Stromal cell of bone marrow (primary cell): ENCODE data around the gene RBP4.

Experiments
- DNase-seq: peaks from one replicate; pipeline ENCODE4 v3.0.0-alpha.2; 2012; ENCODE audit warnings: low read depth

Gene RBP4

DNA sequence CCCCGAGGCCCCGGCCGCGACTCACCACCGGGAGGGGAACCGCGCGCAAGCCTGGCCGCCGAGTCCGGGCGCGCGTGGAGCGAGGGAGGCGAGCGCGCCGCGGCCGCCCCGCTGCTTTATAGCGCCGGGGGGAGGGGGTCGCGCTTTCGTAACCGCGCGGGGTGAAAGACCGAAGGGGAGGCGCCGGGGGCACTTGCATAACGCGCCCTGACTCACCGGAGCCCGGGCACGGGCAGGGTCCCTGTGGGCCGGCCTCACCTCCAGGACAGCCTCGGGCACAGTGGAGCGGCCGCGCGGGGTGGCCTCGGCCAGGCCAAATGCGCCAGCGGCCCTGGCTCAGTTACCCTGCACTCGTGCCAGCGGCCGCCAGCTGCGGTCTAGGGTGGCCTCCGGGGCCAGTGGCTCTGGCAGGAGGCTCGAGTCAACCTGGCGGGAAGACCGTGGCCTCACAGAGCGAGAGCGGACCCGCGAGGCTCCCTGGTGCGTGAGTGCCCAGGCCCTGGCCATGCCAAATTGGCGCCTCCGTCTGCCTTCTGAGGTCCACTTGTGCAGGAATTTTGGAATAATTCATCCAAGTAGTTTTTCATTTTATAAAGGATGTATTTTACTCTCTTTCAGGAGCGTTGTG lies at the start of gene RBP4:
Gene RBP4 (minus strand): TSS at position 90 of the 628 bp plus-strand sequence. CDS start 207 bp downstream, outside the sequence.
- DNase-seq: no peak

- no peak for DNase-seq
Measured at GRCh38 chr10:93639791-93640190, 38.8 kb upstream of the RBP4 start.

GRCh38 chr10:93630625-93631557 lies 29.9 kb upstream of the RBP4 start:
- no peak for DNase-seq

DNA sequence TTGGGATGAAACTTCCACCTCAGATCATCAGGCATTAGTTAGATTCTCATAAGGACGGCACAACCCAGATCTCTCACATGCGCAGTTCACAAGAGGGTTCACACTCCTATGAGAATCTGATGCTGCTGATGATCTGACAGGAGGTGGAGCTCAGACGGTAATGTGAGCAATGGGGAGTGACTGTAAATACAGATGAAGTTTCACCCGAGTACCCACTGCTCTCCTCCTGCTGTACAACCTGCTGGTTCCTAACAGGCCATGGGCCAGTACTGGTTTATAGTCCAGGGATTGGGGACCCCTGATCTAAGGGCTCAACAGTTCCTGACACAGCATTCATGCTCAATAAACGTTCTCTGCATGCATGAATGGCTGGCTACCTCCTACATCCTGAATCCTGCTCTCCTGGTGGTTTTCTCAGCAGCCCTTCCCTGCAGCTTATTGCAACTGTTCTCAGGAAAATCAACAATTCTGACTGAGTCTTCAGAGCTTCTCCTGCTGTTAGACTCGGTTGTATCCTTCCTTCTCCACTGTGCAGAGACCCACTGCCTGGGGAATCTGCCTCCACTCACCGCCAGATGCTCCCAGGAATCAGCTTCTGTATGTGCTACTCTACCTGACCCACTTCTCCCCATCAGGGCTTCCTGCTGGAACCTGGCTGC lies 28.7 kb upstream of the RBP4 start:
- DNase-seq: no peak

DNA sequence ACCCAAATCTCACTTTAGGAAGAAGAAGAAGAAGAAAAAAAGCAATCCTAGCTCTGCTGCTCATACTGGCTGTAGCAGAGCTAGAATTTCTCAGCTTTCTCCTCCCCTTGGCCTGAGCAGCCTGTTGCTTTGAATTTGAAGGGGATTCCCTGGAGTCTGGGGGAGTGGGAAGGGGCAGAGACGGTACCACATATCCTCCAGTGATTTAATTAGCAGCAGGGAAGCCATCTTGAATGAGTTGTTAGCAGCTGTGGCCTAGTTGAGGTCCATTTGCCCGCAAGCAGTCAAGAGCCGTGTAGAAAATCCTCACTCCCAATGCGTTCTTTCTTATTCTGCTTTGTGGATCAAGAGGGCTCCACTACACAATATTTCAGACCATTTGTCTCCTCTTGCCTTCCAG lies 27.8 kb upstream of the RBP4 start:
- no peak for DNase-seq

DNA sequence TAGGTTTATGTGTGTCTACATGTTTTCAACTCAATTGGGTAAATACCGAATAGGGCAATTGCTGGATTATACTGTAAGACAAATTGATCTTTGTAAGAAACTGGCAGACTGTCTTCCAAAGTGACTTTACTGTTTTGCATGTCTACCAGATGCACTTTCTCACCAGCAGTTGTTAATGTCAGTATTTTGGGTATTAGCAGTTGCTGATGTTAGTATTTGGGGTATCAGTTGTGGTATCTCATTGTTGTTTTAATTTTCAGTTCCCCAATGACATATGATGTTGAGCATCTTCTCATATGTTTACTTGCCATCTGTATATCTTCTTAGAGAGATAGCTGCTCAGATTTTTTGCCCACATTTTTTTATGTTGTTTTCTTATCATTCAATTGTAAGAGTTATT lies 21.9 kb upstream of the RBP4 start:
- DNase-seq: no peak

DNA sequence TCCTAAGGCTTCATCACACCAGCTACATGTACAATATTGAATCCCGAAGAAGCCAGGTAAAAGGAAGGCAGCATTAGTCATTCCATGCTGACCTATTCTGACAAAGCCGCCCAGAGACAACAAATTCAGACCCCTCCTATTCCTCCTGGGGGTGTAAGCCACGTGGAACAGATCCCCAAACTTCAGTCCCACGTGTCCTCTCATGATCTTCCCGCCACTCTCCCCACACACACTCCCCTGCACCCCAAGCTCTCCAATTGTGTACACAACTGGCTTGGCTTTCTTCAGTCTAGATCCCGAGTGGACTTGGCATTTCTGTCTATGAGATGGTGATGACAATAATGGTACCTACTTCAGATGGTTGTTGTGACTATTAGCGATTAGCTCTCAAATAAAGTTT lies 19.9 kb upstream of the RBP4 start:
- DNase-seq: no peak

DNA sequence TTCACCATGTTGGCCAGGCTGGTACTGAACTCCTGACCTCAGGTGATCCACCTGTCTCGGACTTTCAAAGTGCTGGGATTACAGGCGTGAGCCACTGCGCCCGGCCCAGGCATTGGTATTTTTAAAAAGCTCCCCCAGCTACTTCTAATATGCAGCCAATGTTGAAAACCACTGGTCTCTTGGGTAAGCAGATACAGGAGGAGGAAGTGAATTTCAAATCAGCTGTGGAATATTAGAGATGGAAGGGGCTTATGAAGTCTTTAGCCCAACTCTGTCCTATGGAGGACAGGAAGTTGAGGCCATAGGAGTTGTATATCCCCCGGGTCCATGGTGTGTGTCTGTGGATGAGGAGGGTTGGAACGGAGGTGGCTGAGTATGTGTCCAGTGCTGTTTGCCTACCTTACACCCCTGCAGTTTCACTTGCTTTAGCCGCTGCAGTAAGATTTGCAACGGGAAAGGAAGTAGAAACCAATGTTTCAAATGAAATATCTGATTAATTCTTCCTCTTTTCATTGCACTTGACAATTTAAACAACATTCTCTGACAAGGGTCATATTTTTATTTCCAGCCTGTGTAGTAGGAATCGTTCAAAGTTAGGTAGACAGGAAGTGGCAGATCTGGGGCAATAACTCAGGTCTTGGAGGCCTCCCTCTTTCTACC lies 14.7 kb upstream of the RBP4 start:
- DNase-seq: no peak

GRCh38 chr10:93614101-93614825 lies 13.2 kb upstream of the RBP4 start:
- DNase-seq: no peak

DNA sequence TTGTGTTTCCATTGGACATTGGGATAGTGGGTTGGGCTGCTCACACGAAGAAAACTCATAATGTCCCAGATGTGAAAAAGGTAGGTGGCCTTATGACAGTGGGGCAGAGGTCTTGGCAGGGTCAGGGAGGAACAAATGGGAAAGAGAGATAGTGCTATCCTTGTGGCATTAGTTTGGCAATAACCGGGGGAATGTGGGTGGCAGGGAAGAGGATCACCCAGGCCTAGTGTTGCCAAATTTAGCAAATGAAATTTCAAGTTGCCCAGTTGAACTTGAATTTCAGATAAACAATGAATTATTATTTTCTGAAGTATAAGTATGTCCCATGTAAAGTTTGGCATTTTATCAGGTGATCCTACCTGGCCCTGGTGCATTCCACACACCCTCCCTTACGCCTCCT lies 12.1 kb upstream of the RBP4 start:
- no peak for DNase-seq

DNA sequence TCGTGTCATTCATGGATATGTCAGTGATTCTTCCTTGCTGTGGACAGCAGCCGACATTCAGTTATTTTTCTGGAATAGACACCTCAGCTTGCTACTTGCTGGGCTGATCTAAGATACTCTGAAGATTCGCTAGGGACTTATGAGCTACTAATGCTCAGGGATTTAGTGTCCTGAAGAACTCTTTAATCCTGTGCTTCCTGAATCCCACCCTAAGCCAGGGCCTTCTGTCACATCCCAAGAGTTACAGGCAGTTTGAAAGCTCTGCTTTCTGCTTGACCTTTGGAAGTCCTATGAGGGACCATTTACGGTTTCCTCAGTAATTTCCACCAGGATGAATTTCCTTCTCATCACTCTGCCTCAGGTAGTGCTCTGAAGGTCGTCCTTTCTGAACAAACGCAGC lies 11.3 kb upstream of the RBP4 start, which contains the start of gene PDE6C:
Gene PDE6C (plus strand): TSS at position 227 of the 400 bp plus-strand sequence. CDS start 189 bp downstream, outside the sequence.
- DNase-seq: no peak

GRCh38 chr10:93608421-93608820 lies 7.4 kb upstream of the RBP4 start:
- no peak for DNase-seq

GRCh38 chr10:93604146-93604545 lies 3.1 kb upstream of the RBP4 start:
- no peak for DNase-seq

DNA sequence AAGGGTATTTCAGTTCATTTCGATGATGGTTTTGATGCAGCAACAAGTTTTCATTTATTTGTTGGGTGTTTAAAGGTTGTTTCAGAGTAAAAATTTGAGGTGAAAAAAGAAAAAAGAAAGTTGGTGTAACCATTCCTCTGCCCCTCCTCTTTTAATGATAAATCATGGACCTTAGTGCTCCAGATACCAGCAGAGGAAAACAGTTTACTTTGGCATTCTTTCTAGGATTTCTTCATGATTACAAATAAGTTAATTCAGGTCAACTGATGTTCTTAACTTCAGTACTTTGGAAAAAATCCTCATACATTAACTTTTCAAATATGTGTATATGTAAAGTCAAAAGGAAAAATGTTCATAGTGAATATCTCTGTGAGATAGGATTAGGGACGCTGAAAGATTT lies 2.0 kb upstream of the RBP4 start:
- no peak for DNase-seq

GRCh38 chr10:93601774-93602162 lies 733 bp upstream of the RBP4 start:
- DNase-seq: no peak

DNA sequence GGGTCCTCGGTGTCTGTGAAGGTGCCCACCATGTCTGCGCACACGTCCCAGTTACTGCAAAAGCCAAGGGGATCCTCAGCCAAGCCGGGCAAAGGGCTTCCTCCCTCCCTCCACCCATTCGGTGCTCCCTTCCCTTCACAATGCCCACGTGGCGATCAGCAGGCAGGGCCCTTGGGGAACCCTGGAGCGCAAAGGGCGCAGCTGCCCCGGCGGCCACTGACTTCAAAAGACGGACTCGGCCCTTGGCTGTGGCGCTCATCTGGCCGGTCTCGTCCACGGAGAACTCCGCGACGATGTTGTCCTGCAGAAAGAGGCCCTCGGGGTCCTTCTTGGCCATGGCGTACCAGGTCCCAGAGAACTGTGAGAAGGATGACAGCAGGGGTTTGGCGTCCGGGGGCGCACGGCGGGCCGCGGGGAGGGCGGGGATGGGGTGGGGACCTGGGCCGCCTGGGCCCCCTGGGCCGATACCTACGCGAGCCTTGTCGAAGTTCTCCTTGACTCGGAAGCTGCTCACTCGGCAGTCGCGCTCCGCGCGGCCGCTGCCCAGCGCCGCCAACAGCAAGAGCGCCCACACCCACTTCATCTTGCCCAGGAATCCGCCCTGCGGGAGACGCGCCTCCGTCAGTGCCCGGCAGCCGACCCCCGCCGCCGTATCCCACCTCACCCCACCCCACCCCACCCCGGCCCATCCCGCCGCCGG lies 439 bp downstream of the RBP4 start:
- no peak for DNase-seq

DNA sequence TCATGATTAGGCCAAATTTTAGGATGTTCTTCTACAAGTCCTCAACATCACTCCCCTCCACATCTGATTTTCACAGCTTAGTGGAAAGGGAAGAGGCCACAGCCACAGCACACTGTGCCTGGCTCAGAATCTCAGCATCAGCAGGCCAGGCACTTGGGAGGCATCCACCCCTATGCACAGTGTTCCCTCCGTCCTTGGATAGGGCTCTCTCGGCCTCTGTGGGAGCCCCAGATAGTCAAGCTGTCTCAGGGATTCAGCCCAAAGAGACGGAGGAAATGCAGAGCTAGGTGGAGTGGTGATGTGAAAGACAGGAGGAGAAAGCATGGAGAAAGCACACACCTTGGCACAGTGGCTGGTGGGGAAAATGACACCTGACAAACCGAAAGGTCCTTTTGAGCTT lies 1.3 kb downstream of the RBP4 start:
- DNase-seq: no peak

DNA sequence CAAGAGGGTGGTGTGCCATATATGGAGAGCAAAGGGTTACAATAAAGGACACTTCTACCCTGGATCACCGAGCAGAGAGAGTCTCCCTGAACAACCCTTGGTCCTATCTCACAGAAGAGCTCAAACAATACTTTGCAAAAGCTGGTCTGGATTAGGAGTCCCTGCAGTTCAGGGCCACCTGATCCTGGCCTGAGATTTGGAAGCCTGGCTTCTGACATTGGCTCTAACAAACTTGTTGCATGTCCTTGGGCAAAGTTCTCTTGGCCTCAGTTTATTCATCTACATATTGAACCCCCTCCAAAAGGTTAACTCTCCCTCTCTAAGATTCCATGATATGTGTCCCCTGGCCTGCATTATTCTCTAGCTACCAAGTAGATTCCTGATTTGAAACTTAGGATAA lies 1.7 kb downstream of the RBP4 start:
- no peak for DNase-seq

DNA sequence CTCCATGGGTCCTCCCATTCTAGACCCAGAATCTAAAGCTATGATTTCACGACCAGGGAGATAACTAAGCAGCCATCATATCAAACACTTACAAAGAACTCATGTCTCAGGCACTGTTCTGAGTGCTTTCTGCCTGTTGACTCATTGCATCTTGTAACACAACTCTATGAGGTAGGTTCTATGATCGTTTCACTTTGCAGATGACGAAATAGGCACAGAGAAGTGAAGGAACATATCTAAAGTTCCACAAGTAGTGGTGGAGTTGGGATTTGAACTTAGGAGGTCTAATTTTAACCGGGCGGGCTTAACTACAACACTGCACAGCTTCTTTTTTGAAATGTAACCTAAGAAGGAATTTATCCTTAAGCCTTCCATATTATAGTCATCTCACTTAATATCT lies 2.9 kb downstream of the RBP4 start:
- DNase-seq: no peak

DNA sequence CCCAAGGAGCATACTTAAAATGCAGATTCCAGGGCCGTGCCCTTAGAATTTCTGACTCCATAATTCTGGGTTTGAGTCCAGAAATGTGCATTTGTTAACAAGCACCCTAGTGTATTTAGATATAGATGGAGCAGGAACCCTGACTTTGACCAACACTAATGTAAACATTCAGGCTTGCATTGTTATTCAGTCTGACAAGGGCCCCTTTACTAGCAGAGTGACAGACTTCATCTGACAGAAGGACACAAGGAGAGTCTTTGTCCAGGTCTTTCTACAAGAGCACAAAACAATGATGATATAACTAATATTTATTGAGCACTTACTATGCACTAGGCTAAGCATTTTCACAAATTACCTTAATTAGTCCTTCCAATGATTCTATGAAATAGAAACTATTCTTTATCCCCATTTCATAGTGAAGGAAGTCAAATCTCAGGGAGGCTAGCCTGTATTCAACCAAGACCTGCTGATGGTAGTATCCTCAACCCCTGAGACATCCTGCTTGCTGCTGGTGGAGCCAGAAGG lies 3.9 kb downstream of the RBP4 start:
- DNase-seq: no peak

- DNase-seq: no peak
Measured at GRCh38 chr10:93596539-93596938, 4.5 kb downstream of the RBP4 start.
